HT1080 (cell line): ENCODE data around the gene VTI1A. TPM values are rescaled to one million over a fixed set of nuclear protein-coding genes. Genes with fewer than 3 reads are reported as not detected.

Source experiments
- DNase-seq: peaks from one replicate; pipeline ENCODE4 v3.0.0-alpha.2; 2015; ENCODE audit warnings: low read depth
- total RNA-seq: library from RNA; depleted of rRNA; stranded (reverse); fragments of >200 nt; shearing (Covaris generic); gene quantifications from 2 replicates; pipeline ENCODE4 v1.2.3, GENCODE V29; 2014

Gene VTI1A
- total RNA-seq, 1 experiment from 2014 or later: 19.5 TPM

DNA sequence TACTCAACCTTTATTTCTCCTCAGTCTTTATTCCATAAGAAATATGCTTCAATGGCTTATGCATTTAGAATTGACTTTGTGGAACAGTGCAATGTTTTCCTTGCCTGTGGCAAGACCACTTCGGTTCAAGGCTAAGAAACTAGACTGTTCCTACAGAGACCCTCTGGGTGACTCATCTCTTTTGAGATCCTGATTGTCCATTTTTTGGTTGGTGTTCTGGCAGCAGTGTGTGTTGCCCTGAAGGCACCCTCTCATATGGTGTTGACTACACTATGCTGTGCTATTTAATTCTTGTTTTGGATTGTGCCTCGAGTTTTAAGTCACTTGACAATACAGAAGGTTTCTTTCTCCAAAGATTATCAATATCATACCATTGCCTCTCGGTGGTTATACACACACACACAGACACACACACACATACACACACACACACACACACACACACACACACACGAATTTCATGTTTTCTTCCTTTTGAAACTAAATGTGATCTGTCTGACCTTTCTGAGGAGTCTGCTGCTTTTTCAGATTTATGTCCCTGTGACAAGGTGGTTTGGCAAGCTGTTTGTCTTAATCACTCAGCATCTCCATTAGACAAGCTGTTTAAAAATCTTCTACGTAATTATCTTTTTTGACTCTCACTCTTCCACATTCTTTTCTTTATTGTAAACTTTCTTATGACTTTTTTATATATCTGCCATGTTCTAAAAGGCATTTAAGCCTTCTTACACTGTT is 187.2 kb downstream of the VTI1A start:
- peak; percentile 20 for DNase-seq

GRCh38 chr10:112637901-112638300 is 190.9 kb downstream of the VTI1A start:
- DNase-seq: no peak

- DNase-seq: no peak
These were observed 192.3 kb downstream of the VTI1A start for GRCh38 chr10:112639298-112639697.

GRCh38 chr10:112640638-112641037 is 193.6 kb downstream of the VTI1A start:
- DNase-seq: no peak

DNA sequence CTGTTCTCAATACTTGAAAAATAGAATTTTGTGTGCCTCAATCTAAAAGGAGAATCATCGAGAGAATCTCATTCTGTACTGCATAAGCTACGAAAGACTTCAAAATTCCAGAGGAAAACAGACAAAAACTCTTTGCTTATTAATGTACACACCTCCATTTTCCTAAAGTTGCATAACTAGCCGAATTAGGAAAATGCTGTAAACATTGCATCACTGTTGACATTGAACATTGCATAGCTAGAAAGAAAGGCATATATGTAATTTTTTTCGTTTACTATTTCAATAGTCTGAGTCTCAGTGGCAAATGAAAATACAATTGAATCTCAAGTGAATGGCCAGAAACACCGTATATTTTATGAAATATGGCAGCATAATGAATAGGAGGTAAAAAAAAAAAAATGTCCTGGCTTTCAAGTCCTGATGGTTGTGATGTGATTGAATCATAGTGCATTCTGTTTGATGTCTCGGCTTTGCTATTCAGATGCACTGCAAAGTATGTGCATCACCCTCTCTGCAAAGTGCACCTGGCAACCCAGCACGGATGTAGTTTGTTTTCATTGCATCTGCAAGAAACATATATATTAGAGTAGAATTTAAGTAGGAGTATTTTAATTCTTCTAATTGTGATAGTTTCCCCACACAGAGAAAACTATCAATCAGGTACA is 196.7 kb downstream of the VTI1A start:
- DNase-seq: no peak

DNA sequence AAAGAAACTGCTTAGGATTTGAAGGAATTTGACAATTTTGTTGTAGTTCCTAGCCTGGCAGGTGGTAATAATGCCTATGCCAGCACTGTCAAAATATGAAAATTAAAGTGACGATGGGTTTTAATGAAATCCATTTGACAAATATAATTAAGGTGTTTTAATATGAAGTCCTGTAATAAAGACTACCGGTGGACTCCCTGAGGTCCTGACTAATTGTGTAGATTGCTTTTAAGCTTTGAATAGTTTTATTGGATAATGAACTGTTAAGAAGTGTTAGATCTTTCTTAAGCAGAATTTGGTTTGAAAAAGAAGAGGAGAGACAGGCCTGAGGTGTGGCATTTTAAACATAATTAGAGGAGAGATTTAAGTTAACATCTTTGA is 197.2 kb downstream of the VTI1A start:
- no peak for DNase-seq

DNA sequence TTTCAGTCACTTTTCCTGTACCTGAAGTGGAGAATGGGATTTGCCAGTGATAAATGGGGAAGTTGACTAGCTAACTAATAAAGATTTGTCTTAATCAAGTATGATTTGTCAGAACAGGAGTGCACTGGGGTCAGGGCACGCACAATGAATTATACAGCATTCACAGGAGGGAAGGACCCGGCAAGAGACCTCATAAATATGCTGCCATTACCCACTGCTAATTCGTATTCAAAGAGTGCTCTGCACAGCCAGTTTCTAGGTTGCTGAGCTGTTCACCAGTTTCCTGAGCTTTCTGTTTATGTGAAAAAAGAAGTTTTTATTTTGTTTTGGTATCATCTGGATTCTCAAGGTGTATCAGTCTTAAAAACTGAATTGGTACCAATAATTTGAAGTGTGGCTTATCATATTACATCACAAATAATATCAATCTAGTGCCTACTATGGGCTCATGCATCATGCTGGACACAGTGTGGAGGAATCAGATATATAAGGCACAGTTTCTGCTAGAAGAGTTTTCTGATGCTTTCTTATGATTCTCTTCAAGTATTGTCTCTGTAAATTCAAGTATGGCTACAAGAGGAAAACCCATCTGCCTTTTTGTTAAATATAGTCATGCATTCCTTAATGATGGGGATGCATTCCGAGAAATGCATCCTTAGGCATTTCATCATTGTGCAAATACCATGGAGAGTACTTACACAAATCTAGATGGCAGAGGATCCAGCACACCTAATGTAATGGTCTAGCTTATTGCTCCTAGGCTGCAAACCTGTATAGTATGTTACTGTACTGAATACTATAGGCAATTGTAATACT is 202.2 kb downstream of the VTI1A start:
- DNase-seq: no peak

- DNase-seq: no peak
These were observed 202.8 kb downstream of the VTI1A start for GRCh38 chr10:112649822-112650152.

DNA sequence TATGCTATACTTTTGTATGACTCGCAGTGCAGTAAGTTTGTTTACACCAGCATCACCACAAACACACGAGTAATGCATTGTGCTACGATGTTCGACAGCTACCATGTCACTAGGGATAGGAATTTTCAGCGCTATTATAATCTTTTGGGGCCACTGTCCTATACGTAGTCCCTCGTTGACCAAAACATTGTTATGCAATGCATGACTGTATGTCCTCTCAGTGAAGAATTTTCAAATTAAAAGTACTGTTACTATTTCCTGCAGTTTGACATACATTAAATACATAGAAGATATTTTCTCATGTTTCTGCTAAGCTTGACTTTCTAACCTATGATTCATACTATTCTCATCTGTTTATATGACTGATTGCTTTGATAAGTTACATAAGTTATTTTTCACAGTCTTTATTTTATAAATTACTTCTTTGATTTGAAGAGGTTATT is 203.6 kb downstream of the VTI1A start:
- peak; percentile 55 for DNase-seq

DNA sequence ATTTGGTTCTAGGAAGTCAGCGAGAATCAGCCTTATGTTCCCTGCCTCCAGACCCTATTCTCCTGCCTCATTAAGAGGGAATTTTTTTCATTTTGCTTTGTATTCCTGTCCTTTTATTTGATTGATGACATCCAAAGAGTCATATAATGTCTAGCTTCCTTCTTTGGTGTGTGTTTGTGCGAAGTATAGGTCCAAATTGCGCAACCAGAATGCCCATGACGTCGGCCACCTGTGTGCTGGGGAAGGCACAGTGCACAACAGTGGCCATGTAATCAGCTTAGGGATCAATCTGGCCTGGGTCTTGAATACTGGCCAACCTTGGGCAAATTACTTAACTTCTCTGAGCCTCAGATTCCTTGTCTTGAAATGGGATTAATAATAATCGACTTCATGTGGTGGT is 206.2 kb downstream of the VTI1A start:
- DNase-seq: no peak

DNA sequence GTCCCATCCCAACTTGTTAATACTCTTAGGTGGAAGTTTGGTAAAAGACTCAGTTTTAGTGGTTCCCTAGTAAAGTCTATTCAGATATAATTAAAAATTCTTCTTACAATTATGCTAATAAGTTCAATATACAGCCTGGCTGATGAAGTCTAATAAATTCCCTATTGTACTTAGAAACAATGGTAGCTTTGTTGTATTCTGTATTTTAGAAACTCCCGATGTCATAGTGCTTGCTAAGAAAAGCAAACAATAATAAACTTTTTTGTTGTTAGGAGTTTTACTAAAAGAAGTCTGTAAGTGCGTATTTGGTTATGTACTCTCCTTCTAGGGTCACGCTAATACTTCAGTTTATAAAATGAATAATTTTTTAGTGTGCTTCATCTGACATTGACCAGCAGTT is 206.8 kb downstream of the VTI1A start:
- DNase-seq: no peak

DNA sequence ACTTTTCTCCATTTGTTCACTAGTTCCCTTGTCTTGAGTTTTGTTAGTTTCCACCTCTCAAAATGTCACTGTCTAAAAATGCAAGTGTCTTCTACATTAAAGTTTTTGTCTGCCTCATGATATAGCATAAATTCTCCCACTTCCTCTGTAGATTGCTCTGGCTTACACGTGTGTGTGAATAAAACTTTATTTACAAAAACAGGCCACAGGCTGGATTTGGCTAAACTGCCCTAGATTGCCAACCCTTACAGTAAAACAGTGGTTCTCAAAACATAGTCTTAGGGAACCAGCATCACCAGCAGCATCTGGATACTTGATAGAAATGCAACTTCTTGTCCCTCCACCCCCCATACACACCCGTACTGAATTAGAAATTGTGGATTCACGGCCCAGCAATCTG is 207.8 kb downstream of the VTI1A start:
- no peak for DNase-seq

- DNase-seq: no peak
These were observed 208.7 kb downstream of the VTI1A start for GRCh38 chr10:112655722-112656121.

DNA sequence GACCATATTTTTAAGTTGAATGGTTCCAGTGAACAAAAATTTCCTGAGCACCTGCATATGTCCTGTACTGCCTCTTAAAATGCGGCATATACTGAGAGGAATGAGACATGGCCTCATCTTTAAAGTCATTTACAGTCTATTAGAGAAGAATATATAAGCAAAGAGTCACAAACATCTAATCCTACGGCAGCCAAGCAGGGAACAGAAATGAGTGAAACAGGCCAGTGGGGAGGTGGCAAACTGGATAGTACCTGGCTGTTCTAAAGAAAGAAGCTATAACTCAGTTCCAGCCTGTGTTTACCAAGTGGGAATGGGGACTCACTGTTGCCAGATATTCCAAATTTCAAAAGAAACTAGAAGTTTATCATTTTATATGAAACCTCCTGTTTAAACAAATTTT is 211.4 kb downstream of the VTI1A start:
- DNase-seq: no peak

- peak; percentile 16 for DNase-seq
These were observed 212.1 kb downstream of the VTI1A start for GRCh38 chr10:112658900-112659638.

GRCh38 chr10:112663234-112664125 is 216.5 kb downstream of the VTI1A start:
- DNase-seq: peak; percentile 90

- DNase-seq: no peak
These were observed 219.1 kb downstream of the VTI1A start for GRCh38 chr10:112666094-112666493.

DNA sequence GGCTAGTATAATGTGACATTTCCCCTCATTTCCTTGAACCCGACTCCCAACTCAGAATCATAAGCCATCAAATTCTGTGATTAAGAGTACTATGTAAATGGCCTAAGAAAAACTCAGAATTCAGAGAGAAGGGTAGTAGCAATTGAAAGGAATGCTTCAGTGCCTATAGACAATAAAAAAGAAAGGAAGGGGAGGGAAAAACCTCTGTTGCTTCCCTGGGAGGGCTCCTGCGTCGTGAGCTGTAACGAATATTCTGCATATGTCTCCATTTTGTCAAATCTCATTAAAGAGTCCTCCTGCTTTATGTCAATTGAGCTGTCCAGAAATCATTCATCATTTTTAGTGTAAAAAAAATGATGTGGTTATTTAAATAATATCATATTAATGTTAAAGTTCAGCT is 223.0 kb downstream of the VTI1A start:
- no peak for DNase-seq

DNA sequence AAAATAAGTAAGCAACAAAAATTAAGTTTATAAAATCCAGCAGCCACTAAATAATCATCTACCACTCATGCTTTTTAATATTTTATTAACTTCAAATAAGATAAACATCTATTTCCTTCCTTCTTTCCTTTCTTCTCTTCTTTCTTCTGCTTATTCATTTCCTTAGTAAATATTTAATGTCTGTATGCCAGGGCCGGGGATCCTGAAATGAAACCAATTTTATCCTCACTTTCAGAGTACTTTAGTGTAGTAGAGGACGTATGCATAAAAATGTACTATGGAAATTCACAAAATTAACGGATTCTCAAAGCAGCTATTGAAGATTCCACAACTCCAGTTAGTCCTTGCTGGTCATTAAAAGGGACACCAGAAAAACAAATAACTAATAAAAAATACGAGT is 224.7 kb downstream of the VTI1A start:
- DNase-seq: no peak

- no peak for DNase-seq
These were observed 225.7 kb downstream of the VTI1A start for GRCh38 chr10:112672706-112673105.
